Type B pancreatic cell (in vitro differentiated cells): Measurements from ENCODE around the gene FDXACB1. TPM values are rescaled to one million over a fixed set of nuclear protein-coding genes. Genes with fewer than 3 reads are reported as not detected.

Experiments
- DNase-seq: peaks from one replicate; pipeline ENCODE4 v3.0.0; 2021; ENCODE audit warnings: mixed read lengths; ENCODE audit not compliant: unreplicated experiment; ENCODE audit errors: extremely low spot score
- H3K27ac Mint-ChIP-seq: 2 replicates; pipeline ENCODE4 v1.8.0; 2021; ENCODE audit warnings: mild to moderate bottlenecking, mixed read lengths
- H3K27me3 Mint-ChIP-seq: 2 replicates; pipeline ENCODE4 v1.8.0; 2021; ENCODE audit warnings: mixed read lengths
- H3K36me3 Mint-ChIP-seq: 2 replicates; pipeline ENCODE4 v1.8.0; 2021; ENCODE audit warnings: mixed read lengths
- H3K4me1 Mint-ChIP-seq: one replicate; pipeline ENCODE4 v1.8.0; 2021; ENCODE audit warnings: mixed read lengths; ENCODE audit not compliant: unreplicated experiment
- H3K4me3 Mint-ChIP-seq: 2 replicates; pipeline ENCODE4 v1.8.0; 2021; ENCODE audit warnings: mild to moderate bottlenecking, mixed read lengths
- H3K9me3 Mint-ChIP-seq: 2 replicates; pipeline ENCODE4 v1.8.0; 2021; ENCODE audit warnings: mixed read lengths
- CTCF ChIP-seq: fragments of 200-600 bp; sonication (generic); conservative IDR thresholded peaks from 2 replicates; pipeline ENCODE4 v1.5.0; 2021; ENCODE audit warnings: antibody characterized with exemption, mild to moderate bottlenecking
- total RNA-seq: library from RNA; stranded (reverse); gene quantifications from 2 replicates; pipeline ENCODE4 v1.2.1, GENCODE V29; 2021; ENCODE audit warnings: low replicate concordance

Gene FDXACB1
- total RNA-seq, 1 donor from 2014 or later, result 2.9 TPM

GRCh38 chr11:111846636-111847035 lies 32.3 kb downstream of the FDXACB1 start:
- no peak overlapping the region for H3K27ac Mint-ChIP-seq
- DNase-seq, result no peak
- TF ChIP-seq CTCF, result no peak
- H3K36me3 Mint-ChIP-seq, result peaks cover 12% of the 10 kb centered on the region
- no peaks in the 10 kb centered on the region for H3K9me3 Mint-ChIP-seq
- no peaks in the 10 kb centered on the region for H3K27me3 Mint-ChIP-seq
- H3K4me3 Mint-ChIP-seq, result no peak overlapping the region
- H3K4me1 Mint-ChIP-seq, result peaks cover 11% of the 10 kb centered on the region

GRCh38 chr11:111846063-111846462 lies 32.9 kb downstream of the FDXACB1 start:
- no peak for TF ChIP-seq CTCF
- H3K27ac Mint-ChIP-seq, result no peak overlapping the region
- no peak for DNase-seq
- H3K4me1 Mint-ChIP-seq, result peaks cover 16% of the 10 kb centered on the region
- H3K27me3 Mint-ChIP-seq, result no peaks in the 10 kb centered on the region
- peaks cover 11% of the 10 kb centered on the region for H3K36me3 Mint-ChIP-seq
- no peak overlapping the region for H3K4me3 Mint-ChIP-seq
- no peaks in the 10 kb centered on the region for H3K9me3 Mint-ChIP-seq

GRCh38 chr11:111845276-111846028 lies 33.5 kb downstream of the FDXACB1 start:
- H3K36me3 Mint-ChIP-seq, result peaks cover 11% of the 10 kb centered on the region
- H3K4me3 Mint-ChIP-seq, result no peak overlapping the region
- no peak for TF ChIP-seq CTCF
- no peak for DNase-seq
- peaks cover 19% of the 10 kb centered on the region for H3K4me1 Mint-ChIP-seq
- no peaks in the 10 kb centered on the region for H3K9me3 Mint-ChIP-seq
- H3K27ac Mint-ChIP-seq, result no peak overlapping the region
- no peaks in the 10 kb centered on the region for H3K27me3 Mint-ChIP-seq

- Mint-ChIP-seq H3K4me1 (peaks cover 19% of the 10 kb centered on the region), H3K4me3 (no peak overlapping the region), H3K27ac (no peak overlapping the region), H3K9me3 (no peaks in the 10 kb centered on the region), H3K27me3 (no peaks in the 10 kb centered on the region), H3K36me3 (peaks cover 7% of the 10 kb centered on the region)
- no peak for TF ChIP-seq CTCF
- no peak for DNase-seq
Observed at GRCh38 chr11:111843661-111844060, 35.3 kb downstream of the FDXACB1 start.

- DNase-seq, result peak; percentile 84
- peak; percentile 97 for TF ChIP-seq CTCF
- Mint-ChIP-seq H3K9me3 (no peaks in the 10 kb centered on the region), H3K27me3 (no peaks in the 10 kb centered on the region), H3K27ac (peak overlapping the region; percentile 25), H3K4me3 (no peak overlapping the region), H3K36me3 (peaks cover 12% of the 10 kb centered on the region), H3K4me1 (peaks cover 11% of the 10 kb centered on the region)
Observed at GRCh38 chr11:111841370-111842053, 37.5 kb downstream of the FDXACB1 start.
